ENCODE data around the gene C14orf119. TPM values are rescaled to one million over a fixed set of nuclear protein-coding genes. Genes with fewer than 3 reads are reported as not detected.

The C14orf119 gene
- total and polyA plus RNA-seq, 9 of the 15 experiments (the other 6 are each of a cell fraction or from before 2014, with no cell fraction given), result 36.7 to 251 (median 51.8) TPM

DNA sequence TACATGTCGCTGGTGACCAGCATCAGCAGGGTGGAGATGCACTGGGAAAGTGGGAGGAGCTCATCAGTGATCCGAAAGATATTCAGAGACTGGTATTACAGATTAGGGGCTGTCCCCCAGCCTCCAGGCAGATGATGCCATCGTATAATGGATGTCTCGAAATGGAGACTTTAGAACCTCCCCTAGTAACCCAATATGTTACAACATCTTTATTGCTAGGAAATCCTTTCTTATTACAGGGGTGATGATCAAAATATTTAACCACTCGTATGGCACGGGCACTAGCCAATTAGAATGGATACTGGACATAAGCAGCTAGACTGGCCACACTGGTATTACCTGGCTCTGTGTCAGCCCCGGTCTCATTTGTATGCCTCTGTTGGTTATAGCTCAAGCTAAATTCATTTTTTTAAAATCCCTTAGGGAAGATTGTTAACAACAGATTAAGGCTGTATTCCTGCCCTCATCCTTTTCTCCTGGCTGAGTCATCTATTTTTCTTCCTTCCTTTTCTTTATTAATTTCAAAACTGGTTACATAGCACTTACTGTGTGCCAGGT, 34.5 kb downstream of the C14orf119 start (continued):
- no peak for TF ChIP-seq ZNF445 (CRISPR knock-in tag; IDR thresholded peaks at IDR 0.05; ENCODE audit: low read depth)
- peak; percentile 40; the same call in 1 of the 2 replicates for TF ChIP-seq ZNF316 (IDR thresholded peaks at IDR 0.05)

DNA sequence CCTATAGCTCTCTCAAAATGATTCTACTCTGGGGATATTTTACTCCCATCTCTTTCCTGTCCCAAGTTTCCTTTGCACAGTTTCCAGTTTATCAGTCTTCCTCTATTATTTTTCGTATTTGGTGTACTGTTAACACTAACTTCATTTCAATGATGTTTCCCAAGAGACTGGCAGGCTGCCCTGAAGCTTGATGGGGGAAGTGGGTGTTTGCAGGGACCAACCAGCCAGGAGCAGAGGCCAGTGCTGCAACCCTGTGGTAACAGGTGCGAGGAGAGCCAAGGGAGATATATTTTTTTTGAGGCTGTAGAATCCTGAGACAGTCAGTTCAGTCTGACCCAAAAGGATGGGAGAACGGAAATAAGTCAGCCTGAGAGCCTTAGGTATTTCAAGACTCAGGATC, 35.6 kb downstream of the C14orf119 start:
- Histone ChIP-seq H3K27me3 (ENCODE audit: control insufficient read depth in 2 of 2, insufficient read depth in 2 of 2, low read length in 2 of 2) (no peaks in the 10 kb centered on the region), H3K79me2 (ENCODE audit: control insufficient read depth, insufficient read depth, low read length) (no peaks in the 10 kb centered on the region), H3K4me3 (no peak overlapping the region), H3K4me1 (replicated peaks in 1 of 2; ENCODE audit: control insufficient read depth in 2 of 2, insufficient read depth in 2 of 2, low read length in 2 of 2) (peaks cover 26 to 29% of the 10 kb centered on the region in 2 experiments), H2AFZ (ENCODE audit: low read depth, low read length) (no peak overlapping the region), H3K9me1 (ENCODE audit: control insufficient read depth, insufficient read depth, low read length) (no peaks in the 10 kb centered on the region), H3K36me3 (ENCODE audit: control insufficient read depth, insufficient read depth, low read length) (peaks cover 3% of the 10 kb centered on the region; the same call in 1 of the 3 replicates), H3K27ac (ENCODE audit: extremely low read depth, low read depth, low read length) (no peak overlapping the region), H3K4me2 (ENCODE audit: insufficient read depth, low read length) (no peak overlapping the region), H3K9ac (ENCODE audit: insufficient read depth in 1 of 2, low read depth in 2 of 2, low read length in 2 of 2) (no peak overlapping the region; a peak in 1 of 4 replicates), H4K20me1 (replicated peaks; ENCODE audit: control insufficient read depth, insufficient read depth, low read length) (no peaks in the 10 kb centered on the region), H3K9me3 (replicated peaks; ENCODE audit: control insufficient read depth, insufficient read depth, low read depth, low read length) (no peaks in the 10 kb centered on the region)
- FAIRE-seq (no peak), DNase-seq (ENCODE audit: extremely low read depth in 1 of 4, low spot score in 3 of 4) (no peak), ATAC-seq (no peak)
- in situ Hi-C loops (cut with MboI) (no loop called here), intact Hi-C loops (cut with micrococcal nuclease) (no loop called here)
- ChIA-PET POLR2A (no interaction called here), CTCF (ENCODE audit: low intra/inter-chr PET ratio) (interaction anchor here (0.6 to 1.5 kb wide), 2 partner anchors 10 to 60 kb away, joined by 3 to 5 read pairs; no protein-coding TSS in a partner anchor)
- TF ChIP-seq SMC3 (conservative IDR thresholded peaks at IDR 0.05; ENCODE audit: insufficient read depth, low read depth, low read length), result no peak
- TF ChIP-seq, protein P1, sequence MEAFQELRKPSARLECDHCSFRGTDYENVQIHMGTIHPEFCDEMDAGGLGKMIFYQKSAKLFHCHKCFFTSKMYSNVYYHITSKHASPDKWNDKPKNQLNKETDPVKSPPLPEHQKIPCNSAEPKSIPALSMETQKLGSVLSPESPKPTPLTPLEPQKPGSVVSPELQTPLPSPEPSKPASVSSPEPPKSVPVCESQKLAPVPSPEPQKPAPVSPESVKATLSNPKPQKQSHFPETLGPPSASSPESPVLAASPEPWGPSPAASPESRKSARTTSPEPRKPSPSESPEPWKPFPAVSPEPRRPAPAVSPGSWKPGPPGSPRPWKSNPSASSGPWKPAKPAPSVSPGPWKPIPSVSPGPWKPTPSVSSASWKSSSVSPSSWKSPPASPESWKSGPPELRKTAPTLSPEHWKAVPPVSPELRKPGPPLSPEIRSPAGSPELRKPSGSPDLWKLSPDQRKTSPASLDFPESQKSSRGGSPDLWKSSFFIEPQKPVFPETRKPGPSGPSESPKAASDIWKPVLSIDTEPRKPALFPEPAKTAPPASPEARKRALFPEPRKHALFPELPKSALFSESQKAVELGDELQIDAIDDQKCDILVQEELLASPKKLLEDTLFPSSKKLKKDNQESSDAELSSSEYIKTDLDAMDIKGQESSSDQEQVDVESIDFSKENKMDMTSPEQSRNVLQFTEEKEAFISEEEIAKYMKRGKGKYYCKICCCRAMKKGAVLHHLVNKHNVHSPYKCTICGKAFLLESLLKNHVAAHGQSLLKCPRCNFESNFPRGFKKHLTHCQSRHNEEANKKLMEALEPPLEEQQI (IDR thresholded peaks at IDR 0.05), result no peak
- no peak for TF ChIP-seq MAFG (tag; conservative IDR thresholded peaks at IDR 0.05)
- 54% methylated on average over 3 of the region's 3 CpGs for WGBS (ENCODE audit: insufficient coverage, low coverage, missing lambda C conversion rate)
- no TSS peak for BruUV-seq (replicated peaks)

Data from K562 (cell line).